Tibial nerve (tissue), 4 donors: Measurements from ENCODE around the gene NELL1. TPM values are rescaled to one million over a fixed set of nuclear protein-coding genes. Genes with fewer than 3 reads are reported as not detected.

Experiments
- DNase-seq, 2 donors: peaks; one replicate each; pipeline ENCODE4 v3.0.0-alpha.2; 2019; ENCODE audit warnings: low spot score in 2 of 2
- H3K27ac ChIP-seq, 4 donors: fragments of 200-600 bp; sonication (generic) in 3 of 4; one replicate each; pipeline ENCODE4 v1.5.1; 2017 to 2019; ENCODE audit warnings: mild to moderate bottlenecking in 1 of 4
- H3K27me3 ChIP-seq, 2 donors: fragments of 200-600 bp; sonication (generic) in 1 of 2; one replicate each; pipeline versions ENCODE4 v1.5.1 to v1.6.0; 2017 to 2019
- H3K36me3 ChIP-seq, 3 donors: fragments of 200-600 bp; sonication (generic); one replicate each; pipeline ENCODE4 v1.5.1; 2018 to 2019
- H3K4me1 ChIP-seq, 4 donors: fragments of 200-600 bp; sonication (generic) in 3 of 4; one replicate each; pipeline ENCODE4 v1.5.1; 2017 to 2019
- H3K4me3 ChIP-seq, 4 donors: fragments of 200-600 bp; sonication (generic) in 3 of 4; one replicate each; pipeline ENCODE4 v1.5.1; 2017 to 2019; ENCODE audit warnings: mild to moderate bottlenecking in 1 of 4, moderate library complexity in 1 of 4
- H3K9me3 ChIP-seq, 4 donors: fragments of 200-600 bp; sonication (generic) in 3 of 4; one replicate each; pipeline ENCODE4 v1.5.1; 2017 to 2019
- EP300 ChIP-seq, 2 donors: sonication (generic); formaldehyde crosslinking; IDR thresholded peaks; one replicate each; pipeline ENCODE4 v1.6.1; 2017; ENCODE audit warnings: antibody characterized with exemption in 2 of 2, mild to moderate bottlenecking in 1 of 2
- POLR2A ChIP-seq, 2 donors: fragments of 450-650 bp; IDR thresholded peaks; one replicate each; pipeline ENCODE4 v1.6.1; 2017; ENCODE audit warnings: antibody characterized with exemption in 2 of 2, mild to moderate bottlenecking in 2 of 2, moderate library complexity in 2 of 2
- WGBS, 2 donors: methylation state at CpG; one replicate each; pipeline ENCODE4 v1.1.5; 2018; 5-methylcytosine and 5-hydroxymethylcytosine counted together
- total RNA-seq, 4 donors: library from RNA; depleted of rRNA; stranded (reverse); fragments of >200 nt; gene quantifications; one replicate each; pipeline ENCODE4 v1.1.0, GENCODE V29; 2016
- TF ChIP-seq, protein P1 (sequence below), 5 experiments: fragments of 200-600 bp in 3 of 5; fragments of 450-650 bp in 2 of 5; sonication (generic) in 3 of 5; IDR thresholded peaks; one replicate each; pipeline ENCODE4 v1.5.1; 2016 to 2019; ENCODE audit warnings: antibody characterized with exemption in 5 of 5, mild to moderate bottlenecking in 3 of 5, moderate library complexity in 2 of 5

The NELL1 gene
- total RNA-seq, 4 donors from 2014 or later = not detected

DNA sequence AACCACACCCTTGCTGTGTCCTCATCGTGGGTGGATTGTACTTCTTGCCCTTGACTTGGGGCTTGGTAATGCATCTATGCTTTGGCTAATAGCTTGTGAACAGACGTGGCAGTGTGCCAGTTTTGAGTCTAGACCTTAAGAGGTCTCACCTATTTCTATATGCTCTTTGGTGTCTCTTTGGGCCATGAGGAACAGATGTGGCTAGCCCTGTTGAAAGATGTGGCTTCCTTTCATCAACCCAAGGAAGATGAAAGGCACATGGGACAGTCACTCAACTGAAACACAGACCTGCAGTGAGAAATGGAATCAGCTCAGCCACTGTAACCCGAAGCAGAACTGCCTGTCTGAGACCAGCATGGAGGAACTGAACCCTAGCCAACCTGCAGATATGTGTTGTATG lies 7.9 kb upstream of the NELL1 start:
- TF ChIP-seq, protein P1, sequence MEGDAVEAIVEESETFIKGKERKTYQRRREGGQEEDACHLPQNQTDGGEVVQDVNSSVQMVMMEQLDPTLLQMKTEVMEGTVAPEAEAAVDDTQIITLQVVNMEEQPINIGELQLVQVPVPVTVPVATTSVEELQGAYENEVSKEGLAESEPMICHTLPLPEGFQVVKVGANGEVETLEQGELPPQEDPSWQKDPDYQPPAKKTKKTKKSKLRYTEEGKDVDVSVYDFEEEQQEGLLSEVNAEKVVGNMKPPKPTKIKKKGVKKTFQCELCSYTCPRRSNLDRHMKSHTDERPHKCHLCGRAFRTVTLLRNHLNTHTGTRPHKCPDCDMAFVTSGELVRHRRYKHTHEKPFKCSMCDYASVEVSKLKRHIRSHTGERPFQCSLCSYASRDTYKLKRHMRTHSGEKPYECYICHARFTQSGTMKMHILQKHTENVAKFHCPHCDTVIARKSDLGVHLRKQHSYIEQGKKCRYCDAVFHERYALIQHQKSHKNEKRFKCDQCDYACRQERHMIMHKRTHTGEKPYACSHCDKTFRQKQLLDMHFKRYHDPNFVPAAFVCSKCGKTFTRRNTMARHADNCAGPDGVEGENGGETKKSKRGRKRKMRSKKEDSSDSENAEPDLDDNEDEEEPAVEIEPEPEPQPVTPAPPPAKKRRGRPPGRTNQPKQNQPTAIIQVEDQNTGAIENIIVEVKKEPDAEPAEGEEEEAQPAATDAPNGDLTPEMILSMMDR (IDR thresholded peaks at IDR 0.05) = no peak
- no peak for TF ChIP-seq EP300 (IDR thresholded peaks at IDR 0.05)
- no peak for TF ChIP-seq POLR2A (IDR thresholded peaks at IDR 0.05)
- H3K27me3 ChIP-seq = no peaks in the 10 kb centered on the region
- 61 to 80% methylated on average over 3 of the region's 3 CpGs for WGBS, 2 donors

DNA sequence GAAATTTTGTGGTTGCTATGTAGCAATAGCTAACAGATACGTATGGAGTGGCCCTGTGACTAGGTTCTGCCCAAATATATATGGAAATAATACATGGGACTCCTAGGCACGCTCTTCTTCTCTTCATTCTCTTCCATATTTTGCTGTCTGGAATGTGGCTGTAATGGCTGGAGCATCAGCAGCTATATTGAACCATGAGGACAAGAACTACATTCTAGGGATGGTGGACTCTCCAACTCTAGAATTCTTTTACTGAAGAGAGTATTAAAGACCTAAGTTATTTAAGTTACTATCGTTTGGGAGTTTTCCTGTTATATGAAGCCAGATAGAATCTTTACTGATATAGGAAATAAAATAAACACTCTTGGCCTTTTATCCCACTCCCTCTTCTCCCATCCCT lies 7.5 kb upstream of the NELL1 start:
- 77 to 89% methylated on average over 3 of the region's 3 CpGs for WGBS, 2 donors
- H3K36me3 ChIP-seq = no peaks in the 10 kb centered on the region
- no peak overlapping the region for H3K4me3 ChIP-seq
- H3K27me3 ChIP-seq = no peaks in the 10 kb centered on the region
- TF ChIP-seq, protein P1 (IDR thresholded peaks at IDR 0.05) = no peak
- TF ChIP-seq EP300 (IDR thresholded peaks at IDR 0.05) (no peak), POLR2A (IDR thresholded peaks at IDR 0.05) (no peak)
- no peak for DNase-seq
- no peaks in the 10 kb centered on the region for H3K4me1 ChIP-seq
- H3K27ac ChIP-seq = no peak overlapping the region
- H3K9me3 ChIP-seq = peaks cover 0 to 5% (median 0%) of the 10 kb centered on the region in 4 donors

More for the DNA sequence above, 7.9 kb upstream of the NELL1 start:
- H3K4me1 ChIP-seq = no peaks in the 10 kb centered on the region
- H3K4me3 ChIP-seq = no peak overlapping the region
- DNase-seq = no peak
- H3K27ac ChIP-seq = no peak overlapping the region
- peaks cover 0 to 5% (median 0%) of the 10 kb centered on the region in 4 donors for H3K9me3 ChIP-seq
- no peaks in the 10 kb centered on the region for H3K36me3 ChIP-seq

- Histone ChIP-seq H3K4me3 (no peak overlapping the region), H3K9me3 (peaks cover 0 to 5% (median 0%) of the 10 kb centered on the region in 4 donors), H3K36me3 (no peaks in the 10 kb centered on the region), H3K4me1 (peaks cover 0 to 26% (median 0%) of the 10 kb centered on the region in 4 donors), H3K27ac (no peak overlapping the region), H3K27me3 (peaks cover 0 to 50% of the 10 kb centered on the region in 2 donors)
- 4 to 7% methylated on average over 10 of the region's 10 CpGs for WGBS, 2 donors
- no peak for DNase-seq
- TF ChIP-seq, protein P1 (IDR thresholded peaks at IDR 0.05) = no peak
- TF ChIP-seq EP300 (IDR thresholded peaks at IDR 0.05) = no peak
- no peak for TF ChIP-seq POLR2A (IDR thresholded peaks at IDR 0.05)
These were observed 1.1 kb upstream of the NELL1 start for GRCh38 chr11:20668131-20668809.

DNA sequence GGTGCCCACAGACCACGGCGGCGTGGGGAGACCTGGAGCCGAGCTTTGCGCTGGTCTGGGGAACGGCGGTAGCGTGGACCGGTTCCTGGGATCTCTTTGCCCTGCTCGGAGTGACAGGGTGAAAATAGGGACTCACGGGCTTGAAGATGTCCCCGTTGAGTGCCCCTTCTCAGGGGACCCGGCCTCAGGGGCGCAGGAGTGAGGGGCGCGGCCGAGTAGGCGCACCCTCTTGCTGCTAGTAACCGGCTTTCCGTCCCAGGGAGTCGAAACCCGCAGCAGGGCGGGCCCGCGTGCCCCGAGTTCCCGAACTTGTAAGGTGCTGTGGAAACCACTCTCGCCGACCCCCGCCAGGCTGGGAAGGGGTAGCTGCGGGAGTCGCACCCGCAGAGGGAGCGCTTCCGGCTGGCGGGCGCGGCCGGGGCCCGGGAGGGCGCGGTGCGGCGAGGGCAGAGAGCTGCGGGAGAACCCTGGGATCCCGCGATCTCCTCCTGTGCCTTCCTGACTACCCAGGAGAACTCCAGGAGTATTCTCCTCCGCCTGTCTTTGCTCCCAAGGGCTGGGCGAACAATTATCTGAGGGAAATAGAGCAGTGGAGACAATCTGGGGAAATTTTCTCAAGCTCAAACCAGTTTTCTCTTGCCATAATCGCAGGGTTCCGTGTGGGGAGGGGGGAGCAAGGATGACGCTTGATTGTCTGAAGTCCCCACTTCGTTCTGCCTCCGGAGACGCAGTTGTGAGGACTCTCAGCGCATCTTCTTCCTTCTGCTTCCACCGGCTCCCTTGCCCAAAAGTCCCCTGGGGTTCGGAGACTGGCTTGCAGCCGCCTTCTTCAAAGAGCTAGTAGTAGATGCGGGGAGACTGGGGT lies 666 bp downstream of the NELL1 start:
- WGBS, 2 donors = 1 to 2% methylated on average over 27 to 56 of the region's 60 CpGs
- no peak for DNase-seq
- no peak for TF ChIP-seq POLR2A (IDR thresholded peaks at IDR 0.05)
- TF ChIP-seq, protein P1 (IDR thresholded peaks at IDR 0.05) = no peak
- no peak for TF ChIP-seq EP300 (IDR thresholded peaks at IDR 0.05)
- Histone ChIP-seq H3K4me3 (no peak overlapping the region), H3K4me1 (peaks cover 0 to 26% (median 0%) of the 10 kb centered on the region in 4 donors), H3K27ac (no peak overlapping the region), H3K9me3 (peaks cover 0 to 5% (median 0%) of the 10 kb centered on the region in 4 donors), H3K36me3 (no peaks in the 10 kb centered on the region), H3K27me3 (peaks cover 0 to 60% of the 10 kb centered on the region in 2 donors)
